SU-DHL-6 (cell line): ENCODE data around the gene COL23A1.

Experiments used
- CTCF ChIP-seq: fragments of 200-600 bp; sonication (generic); IDR thresholded peaks from one replicate; pipeline ENCODE4 v1.5.1; 2017; ENCODE audit warnings: antibody characterized with exemption, mild to moderate bottlenecking, low read length, moderate library complexity; ENCODE audit not compliant: insufficient read depth, poor library complexity, severe bottlenecking
- EZH2phosphoT487 ChIP-seq: fragments of 200-600 bp; sonication (generic), shearing (Covaris generic); conservative IDR thresholded peaks from 2 replicates; pipeline ENCODE4 v1.6.1; 2018; ENCODE audit warnings: mild to moderate bottlenecking, antibody characterized with exemption, low read length, moderate library complexity, mixed read lengths

DNA sequence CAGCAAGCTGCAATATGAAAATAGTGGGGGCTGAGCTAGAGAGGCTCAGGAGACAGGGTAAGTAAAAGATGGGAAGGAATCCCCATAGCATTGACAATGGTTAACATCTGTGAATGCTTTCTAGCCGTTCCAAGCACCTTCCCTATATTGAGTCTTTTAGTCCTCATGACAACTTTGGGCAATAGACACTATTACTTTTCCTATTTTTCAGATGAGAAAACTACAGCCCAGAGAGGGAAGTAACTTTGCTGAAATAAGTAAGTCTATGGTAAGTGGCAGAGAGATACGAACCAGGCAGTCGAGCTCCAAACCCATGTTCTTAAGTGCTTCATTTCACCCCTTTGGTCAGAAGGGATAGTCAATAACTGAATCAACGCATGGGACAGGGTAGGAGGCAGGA, 94.5 kb downstream of the COL23A1 start:
- TF ChIP-seq CTCF (no peak), EZH2phosphoT487 (no peak)
